ENCODE data around the gene SNX9.

DNA sequence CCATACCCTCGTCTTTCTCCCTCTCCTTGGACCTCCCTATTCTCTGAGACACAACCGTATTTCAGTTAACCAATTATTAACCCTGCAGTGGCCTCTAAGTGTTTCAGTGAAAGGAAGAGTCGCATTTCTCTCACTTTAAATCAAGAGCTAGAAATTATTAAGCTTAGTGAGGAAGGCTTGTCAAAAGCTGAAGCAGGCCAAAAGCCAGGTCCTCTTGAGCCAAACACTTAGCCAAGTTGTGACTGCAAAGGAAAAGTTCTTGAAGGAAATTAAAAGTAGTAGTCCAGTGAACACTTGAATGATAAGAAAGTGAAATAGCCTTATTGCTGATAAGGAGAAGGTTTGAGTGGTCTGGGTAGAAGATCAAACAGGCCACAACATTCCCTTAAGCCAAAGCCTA is 58.3 kb downstream of the SNX9 start:
- TF ChIP-seq, protein P1, sequence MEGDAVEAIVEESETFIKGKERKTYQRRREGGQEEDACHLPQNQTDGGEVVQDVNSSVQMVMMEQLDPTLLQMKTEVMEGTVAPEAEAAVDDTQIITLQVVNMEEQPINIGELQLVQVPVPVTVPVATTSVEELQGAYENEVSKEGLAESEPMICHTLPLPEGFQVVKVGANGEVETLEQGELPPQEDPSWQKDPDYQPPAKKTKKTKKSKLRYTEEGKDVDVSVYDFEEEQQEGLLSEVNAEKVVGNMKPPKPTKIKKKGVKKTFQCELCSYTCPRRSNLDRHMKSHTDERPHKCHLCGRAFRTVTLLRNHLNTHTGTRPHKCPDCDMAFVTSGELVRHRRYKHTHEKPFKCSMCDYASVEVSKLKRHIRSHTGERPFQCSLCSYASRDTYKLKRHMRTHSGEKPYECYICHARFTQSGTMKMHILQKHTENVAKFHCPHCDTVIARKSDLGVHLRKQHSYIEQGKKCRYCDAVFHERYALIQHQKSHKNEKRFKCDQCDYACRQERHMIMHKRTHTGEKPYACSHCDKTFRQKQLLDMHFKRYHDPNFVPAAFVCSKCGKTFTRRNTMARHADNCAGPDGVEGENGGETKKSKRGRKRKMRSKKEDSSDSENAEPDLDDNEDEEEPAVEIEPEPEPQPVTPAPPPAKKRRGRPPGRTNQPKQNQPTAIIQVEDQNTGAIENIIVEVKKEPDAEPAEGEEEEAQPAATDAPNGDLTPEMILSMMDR (IDR thresholded peaks at IDR 0.05): no peak
- TF ChIP-seq POLR2A (IDR thresholded peaks at IDR 0.05): no peak
